WTC11 (cell line): Measurements from ENCODE around the gene RTN4RL1.

Experiments used
- ATF2 ChIP-seq: sonication (generic); formaldehyde crosslinking; IDR thresholded peaks from 2 replicates; pipeline ENCODE4 v1.8.1; 2022; ENCODE audit warnings: low read depth, missing genetic modification reagents, borderline replicate concordance
- ATF3 ChIP-seq: sonication (generic); formaldehyde crosslinking; conservative IDR thresholded peaks from 2 replicates; pipeline ENCODE4 v1.8.1; 2022; ENCODE audit warnings: mild to moderate bottlenecking, missing genetic modification reagents
- CREB1 ChIP-seq: sonication (generic); formaldehyde crosslinking; IDR thresholded peaks from 2 replicates; pipeline ENCODE4 v1.8.0; 2023; ENCODE audit warnings: mild to moderate bottlenecking, missing genetic modification reagents
- CTCF ChIP-seq: fragments of 200-600 bp; IDR thresholded peaks from 2 replicates; pipeline ENCODE4 v1.8.0; 2022; ENCODE audit warnings: antibody characterized with exemption
- GRHL2 ChIP-seq: fragments of 250-450 bp; sonication (Bioruptor Pico); IDR thresholded peaks from 2 replicates; pipeline ENCODE4 v1.8.0; 2022; ENCODE audit warnings: mild to moderate bottlenecking, moderate library complexity; ENCODE audit not compliant: insufficient replicate concordance, severe bottlenecking
- JUN ChIP-seq: sonication (generic); formaldehyde crosslinking; IDR thresholded peaks from 2 replicates; pipeline ENCODE4 v1.8.0; 2023; ENCODE audit warnings: mild to moderate bottlenecking, missing genetic modification reagents
- NR2C2 ChIP-seq: sonication (generic); formaldehyde crosslinking; IDR thresholded peaks from 2 replicates; pipeline ENCODE4 v1.8.0; 2022; ENCODE audit warnings: mild to moderate bottlenecking, missing genetic modification reagents
- PRDM15 ChIP-seq: sonication (generic); formaldehyde crosslinking; IDR thresholded peaks from 2 replicates; pipeline ENCODE4 v1.8.0; 2022; ENCODE audit warnings: missing genetic modification reagents
- SMAD4 ChIP-seq: sonication (generic); formaldehyde crosslinking; IDR thresholded peaks from 2 replicates; pipeline ENCODE4 v1.8.0; 2022; ENCODE audit warnings: mild to moderate bottlenecking, missing genetic modification reagents
- ZBTB43 ChIP-seq: sonication (generic); formaldehyde crosslinking; IDR thresholded peaks from 2 replicates; pipeline ENCODE4 v1.8.1; 2023; ENCODE audit warnings: mild to moderate bottlenecking, missing genetic modification reagents
- ZNF138 ChIP-seq: sonication (generic); formaldehyde crosslinking; conservative IDR thresholded peaks from 2 replicates; pipeline ENCODE4 v1.8.1; 2022; ENCODE audit warnings: mild to moderate bottlenecking, moderate library complexity, missing genetic modification reagents
- ZNF232 ChIP-seq: sonication (generic); formaldehyde crosslinking; IDR thresholded peaks from 2 replicates; pipeline ENCODE4 v1.8.0; 2022; ENCODE audit warnings: mild to moderate bottlenecking, missing genetic modification reagents

GRCh38 chr17:1934901-1935300 is 90.2 kb downstream of the RTN4RL1 start:
- no peak for TF ChIP-seq ZBTB43 (CRISPR knock-in tag)
- TF ChIP-seq CTCF, result no peak
- TF ChIP-seq JUN (CRISPR knock-in tag), result no peak
- TF ChIP-seq ZNF138 (CRISPR knock-in tag), result no peak
- no peak for TF ChIP-seq NR2C2 (CRISPR knock-in tag)
- no peak for TF ChIP-seq CREB1 (CRISPR knock-in tag)
- no peak for TF ChIP-seq ZNF232
- no peak for TF ChIP-seq ATF2 (CRISPR knock-in tag)
- no peak for TF ChIP-seq GRHL2 (CRISPR knock-in tag)
- no peak for TF ChIP-seq SMAD4 (CRISPR knock-in tag)
- TF ChIP-seq ATF3 (CRISPR knock-in tag), result no peak
- TF ChIP-seq PRDM15 (CRISPR knock-in tag), result no peak
